ENCODE measurements around the gene SRP54. TPM values are rescaled to one million over a fixed set of nuclear protein-coding genes. Genes with fewer than 3 reads are reported as not detected.

The SRP54 gene
- total and polyA plus RNA-seq, 2 donors (not counting 3 experiments of a cell fraction or from before 2014, with no cell fraction given), result 32.8 to 63.7 TPM

GRCh38 chr14:35001621-35002020 is 18.8 kb downstream of the SRP54 start:
- intact Hi-C loops (cut with micrococcal nuclease) (no loop called here), dilution Hi-C loops (cut with MboI; ENCODE audit: extremely low pct_ligation_motif_present, low sequenced_read_pairs) (no loop called here)
- no peaks in the 10 kb centered on the region for H3K9me1 ChIP-seq (replicated peaks; ENCODE audit: control insufficient read depth, extremely low read depth, insufficient read depth, low read length)
- no peak overlapping the region for H3K27ac ChIP-seq (ENCODE audit: insufficient read depth, low read depth, low read length)
- H3K36me3 ChIP-seq (ENCODE audit: control insufficient read depth in 2 of 2, extremely low read depth in 1 of 2, insufficient read depth in 2 of 2, low read length in 2 of 2), result peaks cover 0 to 4% of the 10 kb centered on the region in 2 experiments
- no peaks in the 10 kb centered on the region for H3K79me2 ChIP-seq (ENCODE audit: control insufficient read depth, insufficient read depth, low read length)
- no peaks in the 10 kb centered on the region for H3K27me3 ChIP-seq (ENCODE audit: control insufficient read depth in 2 of 2, insufficient read depth in 2 of 2, low read length in 2 of 2)
- no peak overlapping the region for H2AFZ ChIP-seq (ENCODE audit: low read depth, low read length)
- no peak for TF ChIP-seq JUN (IDR thresholded peaks at IDR 0.05; ENCODE audit: borderline replicate concordance, insufficient read depth, insufficient read length, low read depth)
- no peak for TF ChIP-seq FOS (IDR thresholded peaks at IDR 0.05; ENCODE audit: borderline replicate concordance, insufficient read depth, low read length)
- TF ChIP-seq, protein P1, sequence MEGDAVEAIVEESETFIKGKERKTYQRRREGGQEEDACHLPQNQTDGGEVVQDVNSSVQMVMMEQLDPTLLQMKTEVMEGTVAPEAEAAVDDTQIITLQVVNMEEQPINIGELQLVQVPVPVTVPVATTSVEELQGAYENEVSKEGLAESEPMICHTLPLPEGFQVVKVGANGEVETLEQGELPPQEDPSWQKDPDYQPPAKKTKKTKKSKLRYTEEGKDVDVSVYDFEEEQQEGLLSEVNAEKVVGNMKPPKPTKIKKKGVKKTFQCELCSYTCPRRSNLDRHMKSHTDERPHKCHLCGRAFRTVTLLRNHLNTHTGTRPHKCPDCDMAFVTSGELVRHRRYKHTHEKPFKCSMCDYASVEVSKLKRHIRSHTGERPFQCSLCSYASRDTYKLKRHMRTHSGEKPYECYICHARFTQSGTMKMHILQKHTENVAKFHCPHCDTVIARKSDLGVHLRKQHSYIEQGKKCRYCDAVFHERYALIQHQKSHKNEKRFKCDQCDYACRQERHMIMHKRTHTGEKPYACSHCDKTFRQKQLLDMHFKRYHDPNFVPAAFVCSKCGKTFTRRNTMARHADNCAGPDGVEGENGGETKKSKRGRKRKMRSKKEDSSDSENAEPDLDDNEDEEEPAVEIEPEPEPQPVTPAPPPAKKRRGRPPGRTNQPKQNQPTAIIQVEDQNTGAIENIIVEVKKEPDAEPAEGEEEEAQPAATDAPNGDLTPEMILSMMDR (IDR thresholded peaks at IDR 0.05; ENCODE audit: extremely low read depth in 1 of 2, insufficient read depth in 1 of 2, low read depth in 1 of 2, low read length in 2 of 2), result no peak
- TF ChIP-seq MAX (IDR thresholded peaks at IDR 0.05; ENCODE audit: insufficient read depth, insufficient read length), result no peak
- TF ChIP-seq EZH2 (IDR thresholded peaks at IDR 0.05; ENCODE audit: borderline replicate concordance, low read depth, low read length, severe bottlenecking), result no peak
- no peak for TF ChIP-seq MYC (IDR thresholded peaks at IDR 0.05; ENCODE audit: low read depth, low read length)
- no peak for TF ChIP-seq POLR2A (IDR thresholded peaks at IDR 0.05; ENCODE audit: low read depth, low read length)
- no peak for TF ChIP-seq POLR2AphosphoS5 (IDR thresholded peaks at IDR 0.05; ENCODE audit: insufficient read depth, low read depth, low read length)
- FAIRE-seq, result no peak
- H3K4me1 ChIP-seq (ENCODE audit: control insufficient read depth, extremely low read depth, insufficient read depth, low read length), result no peaks in the 10 kb centered on the region
- POLR2A ChIA-PET, result no interaction called here
- H3K4me2 ChIP-seq (ENCODE audit: insufficient read depth, low read length), result no peak overlapping the region
- H4K20me1 ChIP-seq (replicated peaks; ENCODE audit: control insufficient read depth, extremely low read depth, insufficient read depth, low read length), result no peaks in the 10 kb centered on the region
- H3K9ac ChIP-seq (replicated peaks; ENCODE audit: extremely low read depth, insufficient read depth, low read length), result no peak overlapping the region
- DNase-seq (ENCODE audit: low read depth, low spot score), result no peak
- BruUV-seq (replicated peaks), result no TSS peak
- CTCF ChIA-PET, result interaction anchor here (1.0 kb wide), 1 partner anchor 124 kb away, joined by 7 read pairs; no protein-coding TSS in a partner anchor
- no peak overlapping the region for H3K4me3 ChIP-seq (replicated peaks in 1 of 3; ENCODE audit: insufficient read depth in 1 of 3, low read depth in 1 of 3, low read length in 3 of 3)
- no peaks in the 10 kb centered on the region for H3K9me3 ChIP-seq (replicated peaks; ENCODE audit: control insufficient read depth, insufficient read depth, low read length)
